ENCODE results near the gene PPIL1.

DNA sequence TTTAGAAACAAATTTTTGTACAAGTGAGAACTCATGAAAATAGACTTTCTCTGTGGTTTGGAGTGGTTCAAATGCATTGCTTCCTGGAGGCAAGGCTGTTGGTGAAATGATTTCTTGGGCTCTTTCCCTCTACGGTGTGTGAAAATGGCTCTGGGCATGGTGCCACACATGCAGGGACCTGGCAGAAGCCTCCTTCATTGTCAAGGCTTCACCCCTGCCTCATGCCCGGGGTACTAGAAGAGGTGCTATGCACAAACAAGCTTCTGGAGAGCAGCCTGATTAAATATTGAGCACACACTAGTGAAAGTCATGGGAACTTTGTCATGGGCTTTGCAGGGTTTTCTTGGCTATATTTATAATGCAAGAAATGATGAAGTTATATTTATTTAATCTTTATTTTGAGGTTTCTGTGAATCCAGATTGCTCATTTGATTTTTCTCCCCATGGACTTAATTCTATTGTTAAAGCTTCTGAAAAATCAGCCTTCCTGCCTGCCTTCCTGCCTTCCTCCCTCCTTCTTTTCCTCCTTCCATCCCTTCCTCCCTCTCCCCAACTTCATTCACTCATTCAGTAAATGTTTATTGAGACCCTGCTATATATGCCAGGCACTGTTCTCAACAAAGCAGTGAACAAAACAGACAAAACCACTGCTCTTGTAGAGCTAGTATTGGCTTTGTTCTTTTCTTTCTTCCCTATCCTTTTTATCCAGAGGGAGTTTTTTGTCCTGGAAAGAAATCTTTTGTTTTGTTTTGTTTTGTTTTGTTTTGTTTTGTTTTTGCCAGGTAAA is 32.1 kb upstream of the PPIL1 start:
- TF ChIP-seq, protein P1, sequence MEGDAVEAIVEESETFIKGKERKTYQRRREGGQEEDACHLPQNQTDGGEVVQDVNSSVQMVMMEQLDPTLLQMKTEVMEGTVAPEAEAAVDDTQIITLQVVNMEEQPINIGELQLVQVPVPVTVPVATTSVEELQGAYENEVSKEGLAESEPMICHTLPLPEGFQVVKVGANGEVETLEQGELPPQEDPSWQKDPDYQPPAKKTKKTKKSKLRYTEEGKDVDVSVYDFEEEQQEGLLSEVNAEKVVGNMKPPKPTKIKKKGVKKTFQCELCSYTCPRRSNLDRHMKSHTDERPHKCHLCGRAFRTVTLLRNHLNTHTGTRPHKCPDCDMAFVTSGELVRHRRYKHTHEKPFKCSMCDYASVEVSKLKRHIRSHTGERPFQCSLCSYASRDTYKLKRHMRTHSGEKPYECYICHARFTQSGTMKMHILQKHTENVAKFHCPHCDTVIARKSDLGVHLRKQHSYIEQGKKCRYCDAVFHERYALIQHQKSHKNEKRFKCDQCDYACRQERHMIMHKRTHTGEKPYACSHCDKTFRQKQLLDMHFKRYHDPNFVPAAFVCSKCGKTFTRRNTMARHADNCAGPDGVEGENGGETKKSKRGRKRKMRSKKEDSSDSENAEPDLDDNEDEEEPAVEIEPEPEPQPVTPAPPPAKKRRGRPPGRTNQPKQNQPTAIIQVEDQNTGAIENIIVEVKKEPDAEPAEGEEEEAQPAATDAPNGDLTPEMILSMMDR (optimal IDR thresholded peaks at IDR 0.05 in 1 of 3, IDR thresholded peaks at IDR 0.05 in 1 of 3, conservative IDR thresholded peaks at IDR 0.05 in 1 of 3; ENCODE audit: extremely low read depth in 1 of 3, insufficient read depth in 2 of 3, low read length in 3 of 3), result no peak
- no peak for TF ChIP-seq EZH2 (IDR thresholded peaks at IDR 0.05; ENCODE audit: low read length)

All from keratinocyte (primary cell).